Activated CD4-positive, alpha-beta T cell treated with anti-CD3 and anti-CD28 coated beads, Interleukin-2, Interleukin-6, amounts not matched to agents 100 ng/mL and 50 ng/mL, durations not matched to agents 16 hours and 8 hours (primary cell): ENCODE results near the gene SUCLA2.

Source experiments
- DNase-seq: peaks from one replicate; pipeline ENCODE4 v3.0.0-alpha.2; 2020

Gene SUCLA2

DNA sequence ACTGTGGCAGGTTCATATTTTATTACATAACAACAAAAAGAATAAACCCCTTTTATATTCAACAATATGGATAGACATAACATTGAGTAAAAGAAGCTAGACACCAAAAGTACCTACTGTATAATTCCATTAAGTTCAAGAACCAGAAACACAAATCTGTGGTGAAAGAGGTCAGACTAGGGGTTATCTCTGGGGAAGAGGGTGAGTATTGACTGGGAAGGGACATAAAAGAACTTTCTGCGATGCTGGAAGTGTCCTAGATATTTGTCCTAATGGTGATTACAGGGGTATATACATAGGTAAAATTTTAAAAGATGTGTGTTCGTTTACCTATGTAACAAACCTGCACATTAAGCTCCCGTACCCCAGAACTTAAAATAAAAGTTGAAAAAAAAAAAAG, 103.0 kb downstream of the SUCLA2 start:
- no peak for DNase-seq

GRCh38 chr13:47897411-47898050, 103.5 kb downstream of the SUCLA2 start:
- no peak for DNase-seq

- DNase-seq, result no peak
Measured at GRCh38 chr13:47896546-47896945, 104.5 kb downstream of the SUCLA2 start.

DNA sequence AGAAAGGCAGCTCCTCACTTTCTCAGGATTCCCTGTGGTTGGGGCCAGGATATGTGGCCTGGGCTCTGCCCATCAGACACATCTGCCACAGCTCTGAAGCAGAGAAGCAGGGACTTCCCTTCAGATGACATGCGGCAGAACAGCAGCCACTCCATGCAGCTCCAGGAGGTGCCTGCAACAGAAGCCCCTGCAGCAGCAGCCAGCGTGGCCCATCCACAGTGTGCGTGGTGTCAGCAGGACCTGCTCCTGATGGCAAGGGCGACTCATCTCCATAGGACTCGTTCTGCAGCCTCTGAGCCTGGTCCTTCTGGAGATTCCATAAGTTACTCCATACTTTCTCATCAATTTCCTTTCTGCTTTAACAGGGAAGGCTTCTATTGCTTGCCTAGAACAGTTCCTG, 105.0 kb downstream of the SUCLA2 start:
- DNase-seq, result no peak

GRCh38 chr13:47893527-47893926, 107.5 kb downstream of the SUCLA2 start:
- DNase-seq, result no peak
